Sciatic nerve (tissue), 2 donors: ENCODE data around the gene NPTXR. TPM values are rescaled to one million over a fixed set of nuclear protein-coding genes. Genes with fewer than 3 reads are reported as not detected.
"Not testable (repeated sequence)": the region's sequence is repeated elsewhere in the genome, so short reads cannot be mapped to it uniquely, and the experiment has no call there.

Experiments used
- ATAC-seq: fragments of 200-7000 bp; cut with Tn5 transposase; one replicate; pipeline ENCODE4 v1.9.1; 2020; ENCODE audit warnings: mild to moderate bottlenecking, moderate library complexity
- DNase-seq: peaks from one replicate; pipeline ENCODE4 v3.0.0-alpha.2; 2020; ENCODE audit warnings: low spot score
- intact Hi-C: fragments of 100-400 bp; cut with DNase I; formaldehyde crosslinking; loops from one replicate; pipeline ENCODE4 v1.14.2; 2022
- total RNA-seq: library from RNA; stranded (reverse); fragmentation: NEBNext Ultra II Directional; extraction: Animal tissue kit (Norgen Biotek cat#: 25700); gene quantifications from one replicate; pipeline ENCODE4 v1.2.1, GENCODE V29; 2021
- donor health status: DM: no; HTN: no; CAD: no.
- donor health status: DM: no; HTN: no; CAD: no.

The NPTXR gene
- total RNA-seq, 1 donor from 2014 or later: 6.9 TPM

GRCh38 chr22:38860283-38861169 lies 16.7 kb upstream of the NPTXR start:
- no peak for ATAC-seq

GRCh38 chr22:38859581-38860282 lies 15.9 kb upstream of the NPTXR start:
- intact Hi-C loops: loop anchor here (10.0 kb wide), 3 partner anchors 95 to 455 kb away; partner anchors contain the start of genes APOBEC3C and RPL3
- ATAC-seq: no peak
- DNase-seq: no peak

More at GRCh38 chr22:38860283-38861169, 16.7 kb upstream of the NPTXR start:
- DNase-seq: no peak
- intact Hi-C loops: loop anchor here (10.0 kb wide), 3 partner anchors 96 to 454 kb away; partner anchors contain the start of genes APOBEC3C and RPL3

- DNase-seq (no peak), ATAC-seq (no peak)
- intact Hi-C loops: no loop called here
Measured at GRCh38 chr22:38858492-38858891, 14.7 kb upstream of the NPTXR start.

GRCh38 chr22:38854476-38854875 lies 10.6 kb upstream of the NPTXR start:
- intact Hi-C loops, ATAC-seq, DNase-seq: not testable (repeated sequence)

DNA sequence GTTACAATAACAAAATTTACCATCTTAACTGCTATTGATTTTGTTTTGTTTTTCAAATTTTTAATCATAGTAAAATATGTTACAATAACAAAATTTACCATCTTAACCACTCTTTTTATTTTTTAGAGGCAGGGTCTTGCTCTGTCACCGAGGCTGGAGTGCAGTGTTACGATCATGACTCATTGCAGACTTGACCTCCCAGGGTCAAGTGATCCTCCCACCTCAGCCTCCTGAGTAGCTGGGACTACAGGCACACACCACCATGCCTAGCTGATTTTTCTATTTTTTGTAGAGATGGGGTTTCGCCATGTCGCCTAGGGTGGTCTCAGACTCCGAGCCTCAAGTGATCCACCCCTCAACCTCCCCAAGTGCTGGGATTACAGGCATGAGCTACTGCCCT lies 10.1 kb upstream of the NPTXR start:
- ATAC-seq, intact Hi-C loops, DNase-seq: not testable (repeated sequence)

DNA sequence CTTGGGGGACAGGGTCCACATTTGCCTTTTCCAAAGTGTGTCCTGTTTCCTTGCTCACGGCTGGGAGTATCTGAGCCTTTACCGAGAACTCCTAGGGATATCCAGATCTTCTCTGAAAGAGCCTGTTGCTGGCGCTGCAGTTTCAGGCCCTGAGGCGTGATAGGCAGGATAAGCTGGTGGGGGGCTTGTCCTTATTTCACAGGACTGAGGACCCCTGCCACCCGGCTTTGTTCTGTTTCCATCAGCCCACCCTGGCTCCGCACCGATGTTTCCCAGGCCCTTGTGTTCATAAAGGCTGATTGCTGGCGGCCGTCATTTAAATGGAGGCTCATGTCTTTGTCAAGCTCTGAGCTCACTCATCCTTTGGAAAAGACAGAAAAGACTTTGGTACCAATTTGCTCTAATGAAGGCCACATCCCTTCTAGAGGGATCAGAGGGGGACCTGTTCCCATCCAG lies 9.4 kb upstream of the NPTXR start:
- intact Hi-C loops: no loop called here
- DNase-seq: no peak
- ATAC-seq: no peak

DNA sequence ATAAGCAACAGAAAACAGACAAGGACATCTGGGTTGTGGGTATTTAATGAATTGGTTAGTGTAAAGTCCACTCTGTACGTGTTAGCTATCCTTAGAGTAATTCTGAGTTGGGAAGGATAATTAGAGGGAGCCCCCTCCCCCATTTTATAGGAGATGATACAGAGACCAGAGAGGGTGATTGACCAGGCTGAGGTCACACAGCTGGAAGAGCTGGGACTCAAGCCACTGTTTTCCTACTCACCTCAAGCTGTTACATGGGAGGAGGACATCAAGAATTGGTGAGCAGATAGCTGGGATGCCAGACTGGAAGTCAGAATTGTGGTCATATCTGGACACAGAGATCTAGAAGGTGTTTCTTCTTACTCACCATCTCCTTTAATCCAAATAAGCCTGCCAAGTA lies 8.7 kb upstream of the NPTXR start:
- ATAC-seq (no peak), DNase-seq (no peak)
- intact Hi-C loops: no loop called here

GRCh38 chr22:38850941-38851849 lies 7.4 kb upstream of the NPTXR start:
- DNase-seq (no peak), ATAC-seq (no peak)
- intact Hi-C loops: no loop called here

GRCh38 chr22:38850399-38850798 lies 6.6 kb upstream of the NPTXR start:
- DNase-seq (no peak), ATAC-seq (no peak)
- intact Hi-C loops: no loop called here

DNA sequence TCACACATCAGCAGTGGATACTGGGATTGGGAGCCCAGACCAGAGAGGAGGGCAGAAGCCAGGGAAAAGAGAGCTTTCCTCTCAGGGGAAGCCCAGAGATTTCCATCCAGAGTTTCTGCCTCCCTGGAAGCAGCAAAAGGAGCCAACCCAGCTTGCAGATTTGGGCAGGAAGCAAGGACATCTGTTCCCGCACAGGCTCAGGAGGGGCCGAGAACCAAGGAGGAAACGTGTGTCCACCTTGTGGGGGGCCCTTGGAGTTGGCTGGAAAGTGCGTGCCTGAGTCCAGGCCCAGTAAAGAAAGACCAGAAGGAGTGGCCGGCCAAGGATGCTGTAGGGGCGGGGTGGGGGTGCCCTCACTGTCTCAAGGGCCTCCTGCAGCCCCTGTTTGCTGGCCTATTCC lies 6.0 kb upstream of the NPTXR start:
- ATAC-seq (no peak), DNase-seq (no peak)
- intact Hi-C loops: no loop called here

DNA sequence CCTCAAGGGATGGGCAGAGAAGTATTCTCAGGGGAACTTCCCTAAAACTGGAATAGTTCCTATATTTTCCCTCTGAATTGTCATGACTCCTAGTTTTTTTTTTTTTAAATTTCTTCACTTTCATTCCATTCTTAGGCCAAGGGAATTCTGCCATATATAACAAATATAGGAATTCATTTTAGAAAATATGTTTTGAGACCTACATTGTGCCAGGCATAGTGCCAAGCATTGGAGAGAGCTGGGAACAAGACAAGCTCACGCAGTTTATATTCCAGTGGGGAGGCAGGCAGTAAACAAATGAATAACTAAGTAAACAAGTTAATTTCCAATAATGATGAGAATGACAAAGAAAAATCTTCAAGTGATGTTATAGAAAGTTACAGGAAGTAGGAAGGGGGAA lies 2.6 kb upstream of the NPTXR start:
- ATAC-seq: no peak
- intact Hi-C loops: no loop called here
- no peak for DNase-seq

DNA sequence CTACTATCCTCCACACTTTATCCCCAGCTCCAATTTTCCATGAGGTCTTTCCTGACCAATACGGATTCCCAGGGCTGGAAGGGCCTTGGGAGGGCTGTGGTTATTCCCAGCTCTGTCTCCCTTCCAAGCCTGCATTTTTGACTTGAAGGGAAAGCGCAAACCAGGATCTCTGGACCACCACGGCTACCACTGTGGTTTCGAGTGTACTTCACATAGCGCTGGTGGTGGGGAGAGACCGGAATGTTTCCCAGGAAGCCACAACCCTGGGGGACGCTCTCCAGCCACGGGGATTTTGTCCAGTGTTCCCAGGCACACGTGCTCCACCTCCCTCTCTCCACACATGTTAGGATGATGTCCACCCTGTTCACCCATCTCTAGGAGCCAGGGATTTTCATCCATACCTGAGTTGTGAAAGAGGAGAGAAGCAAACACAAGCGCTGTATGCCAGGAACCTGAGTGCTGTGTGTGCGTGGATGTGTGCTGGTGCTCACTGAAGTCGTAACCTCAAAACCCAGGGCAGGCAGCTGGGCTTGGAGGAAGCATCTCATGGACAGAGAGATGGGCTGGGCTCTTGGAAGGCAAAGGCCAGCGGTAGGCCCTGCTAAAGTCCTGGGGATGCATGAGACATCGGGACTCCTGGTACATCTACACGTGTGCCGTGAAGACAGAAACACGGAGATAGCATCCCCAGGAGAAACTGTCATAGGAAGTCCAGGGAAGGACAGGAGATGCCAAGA lies 1.3 kb upstream of the NPTXR start:
- ATAC-seq (peak; percentile 16), DNase-seq (no peak)
- intact Hi-C loops: no loop called here

- DNase-seq (no peak), ATAC-seq (peak; percentile 8)
- intact Hi-C loops: no loop called here
Measured at GRCh38 chr22:38844315-38845003, 631 bp upstream of the NPTXR start.

DNA sequence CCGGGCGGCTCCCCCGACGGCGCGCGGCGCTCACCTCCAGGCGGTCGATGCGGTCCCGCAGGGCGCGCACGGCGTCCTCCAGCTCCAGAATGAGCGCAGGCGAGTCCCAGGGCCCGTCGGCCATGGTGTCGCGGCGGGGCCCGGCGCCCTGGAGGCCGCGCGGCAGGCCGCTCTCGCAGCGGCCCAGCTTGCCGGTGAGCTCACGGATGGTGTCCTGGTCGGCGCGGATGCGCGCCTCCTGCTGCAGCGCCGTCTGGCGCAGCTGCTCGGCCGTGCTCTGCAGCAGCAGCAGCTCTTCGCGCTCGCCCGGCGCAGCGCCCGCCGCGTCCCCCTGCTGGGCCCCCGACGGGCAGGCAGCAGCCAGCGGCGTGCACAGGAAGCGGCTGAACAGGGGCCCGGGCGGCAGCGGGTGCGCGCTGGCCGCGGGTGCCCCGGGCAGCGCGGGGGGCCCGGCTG lies 599 bp downstream of the NPTXR start:
- intact Hi-C loops: no loop called here
- ATAC-seq: peak; percentile 60
- DNase-seq: no peak

DNA sequence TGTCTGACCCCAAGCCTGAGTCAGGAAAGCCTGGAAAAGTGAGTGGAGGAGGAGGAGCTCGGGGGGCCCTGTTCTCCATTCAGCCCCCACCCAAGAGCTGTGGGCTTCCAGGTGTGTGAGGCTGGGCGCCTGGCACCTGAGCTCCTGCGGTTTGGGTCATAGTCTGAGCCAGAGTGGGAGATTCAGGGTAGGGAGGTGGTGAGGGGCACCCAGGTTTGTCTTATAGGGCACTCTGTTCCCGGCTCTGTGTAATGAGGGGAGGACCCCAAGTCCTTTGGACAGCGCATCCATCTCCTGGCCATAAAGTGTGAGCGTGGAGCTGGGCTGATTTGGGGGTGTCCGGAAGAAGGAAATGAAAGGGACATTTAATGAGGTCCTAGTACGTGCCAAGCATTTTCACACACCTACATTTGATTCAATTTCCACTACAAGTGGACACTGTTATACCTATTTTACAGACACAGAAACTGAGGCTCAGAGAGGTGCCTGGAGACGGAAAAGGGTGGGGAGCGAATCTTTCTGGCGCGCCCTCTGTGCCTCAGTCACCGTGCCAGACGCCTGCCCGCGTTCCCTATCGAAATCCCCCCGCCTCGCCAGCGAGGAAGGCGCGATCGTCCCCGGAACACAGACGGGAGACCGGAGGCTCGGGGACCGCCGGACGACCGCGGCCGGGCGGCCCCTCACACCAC lies 1.2 kb downstream of the NPTXR start:
- no peak for DNase-seq
- intact Hi-C loops: no loop called here
- ATAC-seq: no peak

- intact Hi-C loops: no loop called here
Measured at GRCh38 chr22:38841635-38842034, 2.2 kb downstream of the NPTXR start.

GRCh38 chr22:38841211-38841610 lies 2.6 kb downstream of the NPTXR start:
- no peak for ATAC-seq
- DNase-seq: no peak
- intact Hi-C loops: no loop called here

More at GRCh38 chr22:38841635-38842034, 2.2 kb downstream of the NPTXR start:
- no peak for DNase-seq
- ATAC-seq: no peak
